ENCODE data around the gene VPS13D.

VPS13D gene, protein sequence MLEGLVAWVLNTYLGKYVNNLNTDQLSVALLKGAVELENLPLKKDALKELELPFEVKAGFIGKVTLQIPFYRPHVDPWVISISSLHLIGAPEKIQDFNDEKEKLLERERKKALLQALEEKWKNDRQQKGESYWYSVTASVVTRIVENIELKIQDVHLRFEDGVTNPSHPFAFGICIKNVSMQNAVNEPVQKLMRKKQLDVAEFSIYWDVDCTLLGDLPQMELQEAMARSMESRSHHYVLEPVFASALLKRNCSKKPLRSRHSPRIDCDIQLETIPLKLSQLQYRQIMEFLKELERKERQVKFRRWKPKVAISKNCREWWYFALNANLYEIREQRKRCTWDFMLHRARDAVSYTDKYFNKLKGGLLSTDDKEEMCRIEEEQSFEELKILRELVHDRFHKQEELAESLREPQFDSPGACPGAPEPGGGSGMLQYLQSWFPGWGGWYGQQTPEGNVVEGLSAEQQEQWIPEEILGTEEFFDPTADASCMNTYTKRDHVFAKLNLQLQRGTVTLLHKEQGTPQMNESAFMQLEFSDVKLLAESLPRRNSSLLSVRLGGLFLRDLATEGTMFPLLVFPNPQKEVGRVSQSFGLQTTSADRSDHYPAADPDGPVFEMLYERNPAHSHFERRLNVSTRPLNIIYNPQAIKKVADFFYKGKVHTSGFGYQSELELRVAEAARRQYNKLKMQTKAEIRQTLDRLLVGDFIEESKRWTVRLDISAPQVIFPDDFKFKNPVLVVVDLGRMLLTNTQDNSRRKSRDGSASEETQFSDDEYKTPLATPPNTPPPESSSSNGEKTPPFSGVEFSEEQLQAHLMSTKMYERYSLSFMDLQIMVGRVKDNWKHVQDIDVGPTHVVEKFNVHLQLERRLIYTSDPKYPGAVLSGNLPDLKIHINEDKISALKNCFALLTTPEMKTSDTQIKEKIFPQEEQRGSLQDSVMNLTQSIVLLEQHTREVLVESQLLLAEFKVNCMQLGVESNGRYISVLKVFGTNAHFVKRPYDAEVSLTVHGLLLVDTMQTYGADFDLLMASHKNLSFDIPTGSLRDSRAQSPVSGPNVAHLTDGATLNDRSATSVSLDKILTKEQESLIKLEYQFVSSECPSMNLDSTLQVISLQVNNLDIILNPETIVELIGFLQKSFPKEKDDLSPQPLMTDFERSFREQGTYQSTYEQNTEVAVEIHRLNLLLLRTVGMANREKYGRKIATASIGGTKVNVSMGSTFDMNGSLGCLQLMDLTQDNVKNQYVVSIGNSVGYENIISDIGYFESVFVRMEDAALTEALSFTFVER (N-terminal part only)

DNA sequence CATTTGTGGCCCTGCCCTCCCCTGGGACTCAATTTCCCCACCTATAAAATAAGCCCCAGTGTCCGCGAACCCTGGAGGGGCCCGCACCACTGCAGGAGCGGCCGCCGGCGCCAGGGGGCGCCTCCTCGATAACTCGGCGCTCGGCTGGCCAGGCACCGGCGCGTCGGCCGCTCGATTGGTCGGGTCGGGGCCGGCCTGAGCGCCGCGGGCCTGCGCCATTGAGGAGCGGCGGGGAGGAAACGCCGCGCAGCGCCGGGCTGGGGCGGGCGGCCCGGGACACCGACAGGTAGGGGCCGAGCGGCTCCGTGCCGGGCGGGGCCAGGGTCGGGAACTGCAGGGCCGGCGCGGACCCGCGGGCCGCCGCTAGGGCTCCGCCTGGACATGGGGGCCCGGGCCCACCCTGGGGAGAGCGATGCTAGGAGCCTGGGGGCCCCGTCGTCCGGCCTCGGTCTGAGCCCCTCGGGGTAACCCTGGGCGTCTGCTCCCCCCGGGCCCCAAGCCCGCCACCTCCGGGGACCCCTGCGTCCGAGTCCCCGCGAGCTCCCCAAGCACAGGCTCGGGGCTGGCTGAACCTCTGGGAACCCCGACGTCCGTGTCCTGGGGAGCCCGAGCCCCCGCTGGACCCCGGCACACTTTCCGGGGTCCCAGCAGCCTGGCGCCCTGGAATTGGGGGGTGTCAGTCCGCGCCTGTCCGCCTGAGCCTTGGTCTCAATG, at the start of gene VPS13D:
Gene VPS13D (plus strand): TSS at position 196 of the 714 bp plus-strand sequence. CDS start 4,237 bp downstream, outside the sequence.
- peak; percentile 40 for FAIRE-seq

DNA sequence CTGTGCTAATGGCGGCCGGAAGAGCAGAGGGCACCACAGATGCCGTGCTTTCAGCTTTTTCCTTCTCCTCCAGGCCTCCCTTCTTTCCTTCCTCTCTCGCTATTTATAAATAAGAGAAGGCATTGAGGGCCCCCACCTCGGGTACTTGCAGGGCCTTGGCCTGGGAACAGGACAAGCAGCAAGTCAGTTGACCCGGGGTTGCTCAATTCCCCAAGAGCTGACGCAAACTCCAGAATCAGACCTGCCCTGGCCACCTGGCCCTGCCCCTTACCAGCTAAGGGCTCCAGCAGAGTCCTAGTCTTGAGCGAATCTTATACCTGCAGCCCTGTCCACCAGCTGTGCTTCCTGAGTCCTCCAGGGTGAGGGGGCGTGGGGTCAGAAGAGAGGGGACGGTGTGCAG, 49.5 kb upstream of the VPS13D start:
- no peak for FAIRE-seq
- no peak for DNase-seq (ENCODE audit: insufficient read length, low spot score)

More for the DNA sequence above, at the start of gene VPS13D:
- DNase-seq (ENCODE audit: insufficient read length, low spot score): peak; percentile 74

GRCh38 chr1:12180903-12181302, 48.9 kb upstream of the VPS13D start:
- no peak for DNase-seq (ENCODE audit: insufficient read length, low spot score)
- no peak for FAIRE-seq

DNA sequence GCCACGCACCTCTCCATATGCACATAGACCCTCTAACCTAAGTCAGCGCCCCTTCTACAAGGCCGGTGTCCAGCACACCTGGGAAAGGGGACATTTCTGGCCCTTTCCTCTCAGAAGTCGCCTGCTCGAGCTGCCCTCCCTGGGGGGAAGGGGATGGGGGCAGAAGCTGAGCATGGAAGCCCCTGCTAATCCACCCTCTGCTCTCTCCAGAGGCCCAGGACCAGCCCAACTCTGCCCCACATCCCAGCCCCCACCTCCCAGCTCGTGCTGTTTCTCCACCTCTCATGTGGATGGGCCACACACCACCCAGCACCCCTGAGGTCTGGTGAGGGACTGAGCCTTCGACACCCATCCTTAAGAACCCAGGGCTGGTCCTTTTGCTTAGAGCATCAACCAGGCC, 48.3 kb upstream of the VPS13D start:
- DNase-seq (ENCODE audit: insufficient read length, low spot score) (no peak), FAIRE-seq (no peak)

DNA sequence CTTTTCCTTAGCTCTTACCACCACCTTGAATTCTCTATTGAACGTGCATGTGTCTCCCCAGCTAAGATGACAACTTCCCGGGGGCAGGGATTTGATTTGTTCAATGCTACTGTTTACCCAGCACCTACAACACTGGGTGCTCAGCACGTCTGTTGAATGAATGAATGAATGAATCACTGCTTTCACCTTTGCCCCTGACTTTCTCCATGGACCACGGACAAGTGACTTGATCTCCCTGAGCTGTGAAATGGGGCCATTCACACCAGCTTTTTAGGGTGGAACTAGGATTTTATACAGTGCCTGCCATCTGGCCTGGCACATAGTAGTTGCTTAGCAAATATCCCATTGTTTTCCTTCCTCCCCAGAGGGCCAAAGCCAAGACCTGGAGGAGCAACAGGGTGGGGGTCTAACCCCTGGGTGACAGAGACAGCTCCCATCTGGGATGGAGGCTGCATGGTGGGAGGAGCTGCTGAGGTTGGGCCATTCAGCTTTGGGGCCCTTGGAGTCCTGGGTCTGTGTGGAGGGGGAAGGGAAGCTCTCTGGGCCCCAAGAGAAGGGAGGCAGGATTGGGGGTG, 47.3 kb upstream of the VPS13D start:
- FAIRE-seq (no peak), DNase-seq (ENCODE audit: insufficient read length, low spot score) (no peak)

GRCh38 chr1:12183095-12183794, 46.6 kb upstream of the VPS13D start:
- DNase-seq (ENCODE audit: insufficient read length, low spot score): no peak
- no peak for FAIRE-seq

GRCh38 chr1:12184008-12184681, 45.7 kb upstream of the VPS13D start:
- FAIRE-seq (peak; percentile 13), DNase-seq (ENCODE audit: insufficient read length, low spot score) (peak; percentile 59)

- no peak for DNase-seq (ENCODE audit: insufficient read length, low spot score)
- FAIRE-seq: no peak
Measured at GRCh38 chr1:12185036-12185917, 44.6 kb upstream of the VPS13D start.

- FAIRE-seq (no peak), DNase-seq (ENCODE audit: insufficient read length, low spot score) (no peak)
Measured at GRCh38 chr1:12185918-12186678, 43.7 kb upstream of the VPS13D start.

- FAIRE-seq: no peak
- no peak for DNase-seq (ENCODE audit: insufficient read length, low spot score)
Measured at GRCh38 chr1:12186679-12186985, 43.2 kb upstream of the VPS13D start.

DNA sequence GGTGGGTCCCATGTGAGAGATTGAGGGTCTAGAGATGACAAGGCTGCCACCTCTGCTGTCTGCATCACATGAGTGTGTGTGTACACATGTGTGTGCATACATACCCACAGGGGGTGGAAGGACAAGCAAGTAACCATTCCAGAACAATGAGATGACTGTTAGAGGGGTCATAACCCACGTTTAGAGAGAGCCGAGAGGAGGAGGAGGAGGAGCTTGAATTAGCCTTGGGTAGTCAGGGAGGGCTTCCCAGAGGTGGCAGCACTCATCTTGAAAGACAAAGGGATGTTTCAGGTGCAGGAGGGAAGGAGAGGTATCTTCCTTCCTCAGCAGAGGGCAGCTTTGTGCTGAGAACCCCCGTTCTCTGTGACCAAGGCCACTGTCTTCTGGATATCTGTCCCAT, 41.7 kb upstream of the VPS13D start:
- FAIRE-seq (no peak), DNase-seq (ENCODE audit: insufficient read length, low spot score) (no peak)

- DNase-seq (ENCODE audit: insufficient read length, low spot score) (no peak), FAIRE-seq (no peak)
Measured at GRCh38 chr1:12188657-12189327, 41.0 kb upstream of the VPS13D start.

GRCh38 chr1:12189328-12189682, 40.5 kb upstream of the VPS13D start:
- DNase-seq (ENCODE audit: insufficient read length, low spot score): no peak
- no peak for FAIRE-seq

DNA sequence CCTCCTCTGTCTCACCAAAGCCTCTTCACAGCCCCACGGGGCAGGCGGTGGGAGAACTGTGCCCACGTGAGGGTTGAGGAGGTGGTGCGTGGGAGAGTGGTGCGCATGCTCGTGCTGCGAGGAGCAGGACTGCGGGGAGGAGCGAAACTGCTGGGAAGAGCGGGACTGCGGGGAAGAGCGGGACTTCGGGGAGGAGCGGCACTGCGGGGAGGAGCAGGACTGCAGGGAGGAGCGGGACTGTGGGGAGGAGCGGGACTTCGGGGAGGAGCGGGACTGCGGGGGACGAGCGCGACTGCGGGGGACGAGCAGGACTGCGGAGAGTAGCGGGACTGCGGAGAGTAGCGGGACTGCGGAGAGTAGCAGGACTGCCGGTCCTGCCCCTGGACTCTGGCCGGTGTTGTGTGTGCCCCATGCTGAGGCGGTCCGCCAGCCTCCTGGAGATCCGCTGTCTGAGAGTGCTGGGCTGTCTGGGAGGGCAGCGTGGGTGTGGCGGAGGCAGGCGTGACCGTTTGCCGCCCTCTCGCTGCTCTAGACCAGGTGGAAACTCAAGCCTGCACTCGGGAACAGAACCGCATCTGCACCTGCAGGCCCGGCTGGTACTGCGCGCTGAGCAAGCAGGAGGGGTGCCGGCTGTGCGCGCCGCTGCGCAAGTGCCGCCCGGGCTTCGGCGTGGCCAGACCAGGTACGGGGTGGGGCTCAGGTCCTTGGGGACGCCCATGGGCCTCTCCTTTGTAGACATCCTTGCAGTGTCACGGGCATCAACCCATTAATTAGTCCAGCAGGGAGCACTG, 38.4 kb upstream of the VPS13D start:
- DNase-seq (ENCODE audit: insufficient read length, low spot score) (no peak), FAIRE-seq (no peak)

DNA sequence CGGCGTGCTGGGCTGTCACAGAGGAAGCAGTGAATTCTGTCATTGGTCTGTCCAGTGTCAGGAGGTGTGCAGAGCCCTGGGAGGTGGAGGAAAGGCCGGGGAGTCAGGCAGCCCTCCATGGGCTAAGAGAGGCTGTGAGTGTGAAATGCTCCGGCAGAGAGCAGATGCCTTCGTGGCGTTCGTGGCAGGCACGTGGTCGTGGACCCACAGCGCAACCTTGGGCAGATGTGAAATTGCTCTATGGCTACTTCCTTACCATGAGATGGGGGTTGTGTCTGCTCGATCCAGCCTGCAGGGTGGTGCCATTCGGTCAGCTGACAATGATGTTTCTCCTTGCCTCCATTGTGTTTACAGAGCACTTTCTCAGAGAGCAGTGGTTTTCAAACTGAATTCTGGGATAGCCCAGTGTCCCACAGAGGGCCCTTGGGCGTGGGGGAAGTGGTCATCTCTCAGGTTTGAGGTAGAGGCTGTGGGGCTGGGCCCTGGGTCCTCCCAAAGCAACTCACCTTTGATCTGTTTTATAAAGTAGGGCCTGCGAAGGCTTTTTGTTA, 35.1 kb upstream of the VPS13D start:
- FAIRE-seq (no peak), DNase-seq (ENCODE audit: insufficient read length, low spot score) (no peak)

DNA sequence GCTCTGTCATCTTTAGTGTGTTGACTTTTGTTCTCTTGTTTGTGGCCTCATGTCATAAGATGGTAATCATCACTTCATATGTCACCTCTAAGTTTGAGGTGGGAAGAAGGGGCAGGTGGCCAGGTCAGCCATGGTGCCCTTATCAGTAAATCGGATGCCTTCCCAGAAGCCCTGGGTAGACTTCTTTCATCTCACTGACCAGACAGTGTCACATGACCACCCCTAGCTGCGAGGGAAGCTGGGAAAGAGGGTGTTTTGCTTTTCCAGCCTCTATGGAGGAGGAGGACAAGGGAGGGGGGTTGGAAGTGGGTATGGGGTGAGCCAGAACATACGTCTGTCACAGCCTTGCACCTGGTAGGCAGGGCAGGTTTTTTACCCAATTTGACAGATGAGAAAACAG, 34.4 kb upstream of the VPS13D start:
- DNase-seq (ENCODE audit: insufficient read length, low spot score) (no peak), FAIRE-seq (no peak)

All from HTR-8/SVneo (cell line).